Adipose tissue (tissue), 3 donors: ENCODE measurements around the gene MYADM. TPM values are rescaled to one million over a fixed set of nuclear protein-coding genes. Genes with fewer than 3 reads are reported as not detected.

ENCODE experiments used
- H3K27ac ChIP-seq: one replicate; pipeline ENCODE4 v1.5.1; 2013; ENCODE audit warnings: low read depth, low read length
- WGBS, 3 donors: extraction: QIAGEN DNeasy Blood & Tissue Kit; methylation state at CpG; one replicate each; pipeline ENCODE4 v1.1.7; 2013; 5-methylcytosine and 5-hydroxymethylcytosine counted together
- polyA plus RNA-seq, 3 donors: library from polyadenylated mRNA; stranded (reverse); fragments of 200-250 nt; gene quantifications; one replicate each; pipeline ENCODE4 v1.2.3, GENCODE V29; 2013
- donor health status: healthy with polysubstance abuse.
- donor health status: Bipolar disorder and iron deficiency.
- donor health status: healthy.

Gene MYADM
- polyA plus RNA-seq, 3 donors: 26.0 to 191 (median 94.4) TPM

DNA sequence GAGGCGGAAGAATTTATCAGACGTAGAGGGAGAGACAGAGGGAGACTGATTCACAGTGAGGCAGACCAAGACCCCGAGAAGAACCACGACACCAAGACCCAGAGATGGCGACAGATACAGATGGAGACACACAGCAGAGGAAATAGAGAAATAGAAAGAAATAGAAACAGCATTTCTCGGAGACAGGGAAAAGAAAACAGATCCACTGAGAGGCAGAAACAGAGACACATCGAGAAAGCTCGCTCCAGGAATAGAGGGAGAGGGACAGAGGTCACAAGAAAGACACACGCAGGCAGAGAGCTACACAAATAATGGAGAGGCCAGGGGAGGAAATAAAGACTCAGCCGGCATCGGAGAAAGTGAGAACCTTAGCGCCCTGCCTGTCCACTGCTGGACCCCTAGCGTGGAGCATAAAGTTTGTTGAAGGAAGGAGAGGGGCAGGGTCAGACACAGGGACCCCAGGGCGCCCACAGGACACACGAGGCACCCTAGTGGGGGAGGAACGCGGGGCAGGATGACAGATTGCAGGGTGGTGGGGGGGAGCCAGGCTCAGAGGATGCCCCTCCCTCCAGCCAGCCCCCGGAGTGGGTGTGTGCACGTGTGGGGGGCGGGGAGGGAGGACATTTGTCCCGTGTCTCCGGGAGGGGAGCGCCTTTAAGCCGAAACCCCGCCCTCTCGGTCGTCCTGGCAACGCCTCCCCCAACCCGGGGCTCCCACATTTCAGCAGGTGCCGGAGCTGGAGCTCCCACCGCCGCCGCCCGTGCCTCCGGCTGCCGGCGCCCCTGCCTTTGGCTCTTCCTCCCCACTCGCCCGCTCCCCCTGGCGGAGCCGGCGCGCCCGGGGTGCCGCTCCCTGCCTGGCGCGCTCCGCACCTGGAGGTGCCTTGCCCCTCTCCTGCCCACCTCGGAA, 14.1 kb downstream of the MYADM start, which contains the start of gene PRKCG:
Gene PRKCG (plus strand): TSS at position 716 of the 909 bp plus-strand sequence. CDS start 298 bp downstream, outside the sequence.
- H3K27ac ChIP-seq: no peak within 1 kb of the TSS
- WGBS, 3 donors: 2 to 3% (median 2%) methylated on average over 29 to 49 of the region's 49 CpGs

DNA sequence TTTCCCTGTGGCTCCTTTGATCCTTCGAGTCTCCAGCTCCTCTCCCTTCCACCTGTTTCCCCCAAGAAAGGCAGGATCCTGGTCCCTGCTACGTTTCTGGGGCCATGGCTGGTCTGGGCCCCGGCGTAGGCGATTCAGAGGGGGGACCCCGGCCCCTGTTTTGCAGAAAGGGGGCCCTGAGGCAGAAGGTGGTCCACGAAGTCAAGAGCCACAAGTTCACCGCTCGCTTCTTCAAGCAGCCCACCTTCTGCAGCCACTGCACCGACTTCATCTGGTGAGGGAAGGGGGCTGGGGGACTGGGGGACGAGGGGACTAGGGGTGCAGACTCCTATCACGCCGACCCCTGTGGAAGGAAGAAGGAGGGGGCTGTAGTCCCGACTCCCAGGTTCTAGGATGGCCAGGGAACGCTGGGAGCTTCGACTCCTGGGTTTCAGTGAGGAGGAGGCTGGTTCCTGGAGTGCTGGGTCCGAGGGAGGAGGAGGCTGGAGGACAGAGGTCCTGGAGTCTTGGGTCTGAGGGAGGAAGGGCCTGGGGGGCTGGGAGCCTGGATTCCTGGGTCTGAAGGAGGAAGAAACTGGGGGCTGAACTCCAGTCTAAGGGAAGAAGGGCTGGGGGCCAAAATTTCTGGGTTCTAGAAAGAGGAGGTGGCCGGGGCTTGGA, 14.8 kb downstream of the MYADM start:
- WGBS, 3 donors: 3 to 7% (median 4%) methylated on average over 18 of the region's 18 CpGs
- no peak overlapping the region for H3K27ac ChIP-seq

DNA sequence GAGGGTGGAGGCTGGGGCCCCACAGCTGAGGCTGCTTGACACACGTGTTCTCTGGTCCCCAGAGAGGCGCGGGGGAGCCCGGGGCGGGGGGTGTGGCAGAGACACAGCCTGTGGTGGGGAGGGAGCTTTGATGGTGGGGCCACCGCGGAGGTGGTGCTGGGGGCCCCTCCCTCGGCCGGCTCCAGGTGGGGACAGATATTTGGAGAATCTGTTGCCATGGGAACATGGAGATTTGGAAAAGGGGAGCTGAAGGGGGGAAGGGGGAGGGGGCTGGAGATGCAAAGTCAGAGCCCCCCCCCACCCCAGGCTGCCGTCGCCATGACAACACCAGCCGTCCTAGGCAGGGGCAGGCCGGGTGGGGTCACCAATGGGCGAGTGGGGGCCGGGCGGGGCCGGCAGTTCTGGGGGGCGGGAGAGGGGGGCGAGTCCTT, 15.6 kb downstream of the MYADM start:
- H3K27ac ChIP-seq: no peak overlapping the region
- WGBS, 3 donors: 1 to 3% (median 2%) methylated on average over 16 to 19 of the region's 19 CpGs

DNA sequence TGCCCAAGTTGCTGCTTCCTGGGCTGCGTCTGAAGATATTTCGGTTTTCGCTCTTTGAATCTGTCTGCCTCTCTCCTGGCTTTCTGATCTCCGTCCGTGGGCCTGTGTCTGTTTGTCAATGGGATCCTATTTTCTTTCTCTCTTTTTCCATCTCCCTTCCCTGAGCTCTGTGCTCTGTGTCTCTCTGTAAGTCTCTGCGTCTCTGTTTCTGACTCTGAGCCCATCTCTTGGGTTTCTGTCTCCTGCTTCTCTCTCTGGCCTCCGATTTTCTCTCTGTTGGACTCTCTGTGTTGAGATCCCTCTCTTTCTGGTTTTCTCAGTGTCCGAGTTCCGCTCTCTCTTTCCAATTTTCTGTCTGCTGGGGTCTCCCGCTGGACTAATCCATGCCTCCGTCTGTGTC, 16.1 kb downstream of the MYADM start:
- WGBS, 3 donors: 13 to 21% (median 17%) methylated on average over 11 of the region's 11 CpGs
- no peak overlapping the region for H3K27ac ChIP-seq

DNA sequence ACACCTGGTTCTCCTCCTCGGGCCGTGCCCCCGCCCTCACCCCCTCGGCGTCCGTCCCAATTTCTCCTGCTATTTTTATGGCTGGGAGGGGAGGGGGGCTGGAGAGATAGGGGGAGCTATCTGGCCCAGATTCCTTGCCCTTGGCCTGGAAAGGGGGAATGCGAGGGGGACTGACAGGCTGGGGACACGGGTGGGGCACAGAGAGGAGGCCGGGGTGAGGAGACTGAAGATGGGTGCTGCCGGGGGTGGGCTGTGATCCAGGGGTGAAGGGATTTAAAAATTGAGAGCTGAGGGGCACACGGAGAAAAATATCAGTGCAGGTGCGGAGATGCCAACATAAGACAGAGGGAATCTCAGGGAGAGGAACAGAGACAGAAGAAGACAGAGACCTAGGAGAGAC, 16.6 kb downstream of the MYADM start:
- no peak overlapping the region for H3K27ac ChIP-seq
- WGBS, 3 donors: 26 to 31% (median 30%) methylated on average over 11 to 12 of the region's 12 CpGs

DNA sequence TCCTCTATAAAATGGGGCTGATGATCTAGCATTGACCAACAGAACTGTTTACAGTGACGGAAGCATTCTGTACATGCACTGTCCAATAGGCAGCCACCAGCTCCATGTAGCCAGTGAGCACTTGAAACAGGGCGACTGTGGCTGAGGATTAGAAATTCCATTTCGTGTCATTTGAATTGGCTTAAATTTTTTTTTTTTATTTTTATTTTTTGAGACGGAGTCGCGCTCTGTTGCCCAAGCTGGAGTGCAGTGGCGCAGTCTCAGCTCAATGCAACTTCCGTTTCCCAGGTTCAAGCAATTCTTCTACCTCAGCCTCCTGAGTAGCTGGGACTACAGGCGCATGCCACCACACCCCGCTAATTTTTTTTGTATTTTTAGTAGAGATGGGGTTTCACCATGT, 17.4 kb downstream of the MYADM start:
- 90 to 92% (median 91%) methylated on average over 10 of the region's 10 CpGs for WGBS, 3 donors
- H3K27ac ChIP-seq: no peak overlapping the region

DNA sequence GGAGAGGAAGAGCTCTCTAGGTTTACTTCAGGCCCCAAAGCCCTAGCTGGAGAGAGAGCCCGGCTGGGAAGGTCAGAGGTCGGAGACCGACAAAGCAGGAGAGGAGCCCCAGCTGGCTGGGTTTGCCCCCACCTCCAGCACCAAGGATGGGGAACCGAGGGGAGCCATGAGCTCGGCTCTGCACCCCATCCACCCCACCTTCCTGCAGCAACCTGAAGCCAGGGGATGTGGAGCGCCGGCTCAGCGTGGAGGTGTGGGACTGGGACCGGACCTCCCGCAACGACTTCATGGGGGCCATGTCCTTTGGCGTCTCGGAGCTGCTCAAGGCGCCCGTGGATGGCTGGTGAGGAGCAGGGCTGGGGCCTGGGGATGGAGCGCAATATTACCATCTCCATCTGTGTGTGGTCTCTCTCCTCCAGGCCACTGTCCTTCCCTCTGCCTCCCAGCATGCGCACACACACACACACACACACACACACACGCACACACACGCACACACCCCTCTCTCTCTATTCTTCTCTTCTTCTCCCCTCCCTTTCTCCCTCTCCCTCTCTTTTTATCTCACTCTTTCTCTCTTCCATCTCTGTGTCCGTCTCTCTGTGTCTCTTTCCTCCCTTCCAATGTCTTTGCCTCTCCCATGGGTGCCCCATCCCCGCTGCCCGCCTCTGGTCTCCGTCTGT, 24.8 kb downstream of the MYADM start:
- 69 to 72% (median 69%) methylated on average over 22 to 23 of the region's 23 CpGs for WGBS, 3 donors
- H3K27ac ChIP-seq: no peak overlapping the region

DNA sequence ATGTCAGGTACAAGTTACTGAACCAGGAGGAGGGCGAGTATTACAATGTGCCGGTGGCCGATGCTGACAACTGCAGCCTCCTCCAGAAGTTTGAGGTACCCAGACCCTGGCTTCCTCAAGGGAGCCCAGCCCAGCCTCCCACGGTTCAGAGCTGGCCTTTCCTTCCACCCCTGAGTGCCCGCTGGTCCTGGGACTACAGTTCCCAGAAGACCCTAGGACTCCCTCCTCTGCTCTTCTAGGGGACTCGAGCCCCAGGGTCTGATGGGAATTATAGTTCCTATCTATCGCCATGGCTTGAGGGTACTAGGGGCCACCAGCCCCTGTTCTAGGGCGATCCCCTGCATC, 25.3 kb downstream of the MYADM start:
- H3K27ac ChIP-seq: no peak overlapping the region
- WGBS, 3 donors: 58 to 61% (median 59%) methylated on average over 8 of the region's 8 CpGs

DNA sequence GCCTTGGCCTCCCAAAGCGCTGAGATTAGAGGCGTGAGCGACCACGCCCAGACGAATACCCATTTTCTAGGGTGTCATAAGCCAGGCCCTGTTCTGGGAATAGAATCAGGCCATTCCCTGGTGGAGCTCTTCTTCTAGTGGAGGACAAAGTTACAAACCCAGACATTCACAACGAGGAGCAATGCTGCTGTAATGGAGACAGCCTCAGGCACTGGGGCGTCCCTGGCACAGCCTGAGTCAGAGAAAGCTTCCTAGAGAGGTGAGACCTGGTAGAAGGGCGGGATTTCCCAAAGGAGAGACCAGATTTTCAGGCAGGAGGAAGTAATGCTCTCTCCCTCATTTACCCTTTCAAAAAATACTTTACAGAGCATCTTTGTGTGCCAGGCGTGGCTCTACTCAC, 27.0 kb downstream of the MYADM start:
- WGBS, 3 donors: 71 to 80% (median 78%) methylated on average over 9 of the region's 9 CpGs
- no peak overlapping the region for H3K27ac ChIP-seq

DNA sequence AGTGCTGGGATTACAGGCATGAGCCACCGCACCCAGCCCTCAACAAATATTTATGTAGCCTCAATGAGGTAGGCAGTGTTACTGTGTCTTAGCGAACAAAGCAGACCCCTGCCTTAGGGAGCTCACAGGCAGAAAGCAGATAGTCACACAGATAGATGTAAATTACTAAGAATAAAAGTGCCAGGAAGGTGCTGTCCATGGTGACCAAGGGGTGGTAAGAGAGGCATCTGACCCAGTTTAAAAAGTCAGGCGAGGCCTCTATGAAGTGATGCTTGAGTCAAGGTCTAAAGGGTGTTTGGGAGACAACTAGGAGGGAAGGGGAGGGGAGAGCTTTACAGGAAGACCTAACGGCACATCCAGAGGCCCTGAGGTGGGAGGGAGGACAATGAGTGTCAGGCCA, 29.0 kb downstream of the MYADM start:
- 32 to 59% (median 40%) methylated on average over 4 of the region's 4 CpGs for WGBS, 3 donors
- H3K27ac ChIP-seq: no peak overlapping the region

DNA sequence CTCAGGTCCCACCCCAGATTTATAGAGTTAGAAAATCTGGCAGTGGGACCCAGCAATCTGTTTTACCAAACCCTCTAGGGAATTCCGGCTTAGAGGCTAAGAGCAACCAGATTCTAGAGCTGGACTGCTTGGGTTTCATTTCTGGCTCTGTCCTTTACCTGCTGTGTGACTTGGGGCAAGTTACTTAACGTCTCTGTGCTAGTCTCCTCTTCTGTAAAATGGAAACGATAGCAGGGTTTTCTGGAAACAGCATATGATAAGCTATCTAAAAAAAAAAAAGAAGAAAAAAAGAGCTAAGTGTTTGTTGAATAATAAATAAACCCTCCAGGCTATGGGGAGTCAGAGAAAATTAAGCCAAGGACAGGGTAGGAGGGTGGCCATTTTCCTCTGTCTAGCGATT, 29.8 kb downstream of the MYADM start:
- WGBS, 3 donors: 37 to 62% (median 52%) methylated on average over 4 of the region's 4 CpGs

DNA sequence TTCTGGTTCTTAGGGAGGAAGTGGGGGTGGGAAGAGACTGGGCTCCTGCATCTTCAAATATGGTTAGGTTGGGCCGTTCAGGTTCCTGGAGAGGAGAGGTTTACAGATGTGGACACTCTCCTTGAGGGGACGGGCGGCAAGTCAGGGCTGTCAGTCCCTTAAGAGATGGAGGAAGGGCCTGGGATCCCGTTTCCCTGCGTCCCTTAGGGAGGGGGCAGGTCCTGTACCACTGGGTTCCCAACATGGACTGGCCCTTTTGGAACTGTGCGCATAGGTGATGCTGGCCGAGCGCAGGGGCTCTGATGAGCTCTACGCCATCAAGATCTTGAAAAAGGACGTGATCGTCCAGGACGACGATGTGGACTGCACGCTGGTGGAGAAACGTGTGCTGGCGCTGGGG, 30.5 kb downstream of the MYADM start:
- H3K27ac ChIP-seq: no peak overlapping the region
- 3 to 13% (median 11%) methylated on average over 16 of the region's 16 CpGs for WGBS, 3 donors

More for the DNA sequence above, 29.8 kb downstream of the MYADM start:
- no peak overlapping the region for H3K27ac ChIP-seq

DNA sequence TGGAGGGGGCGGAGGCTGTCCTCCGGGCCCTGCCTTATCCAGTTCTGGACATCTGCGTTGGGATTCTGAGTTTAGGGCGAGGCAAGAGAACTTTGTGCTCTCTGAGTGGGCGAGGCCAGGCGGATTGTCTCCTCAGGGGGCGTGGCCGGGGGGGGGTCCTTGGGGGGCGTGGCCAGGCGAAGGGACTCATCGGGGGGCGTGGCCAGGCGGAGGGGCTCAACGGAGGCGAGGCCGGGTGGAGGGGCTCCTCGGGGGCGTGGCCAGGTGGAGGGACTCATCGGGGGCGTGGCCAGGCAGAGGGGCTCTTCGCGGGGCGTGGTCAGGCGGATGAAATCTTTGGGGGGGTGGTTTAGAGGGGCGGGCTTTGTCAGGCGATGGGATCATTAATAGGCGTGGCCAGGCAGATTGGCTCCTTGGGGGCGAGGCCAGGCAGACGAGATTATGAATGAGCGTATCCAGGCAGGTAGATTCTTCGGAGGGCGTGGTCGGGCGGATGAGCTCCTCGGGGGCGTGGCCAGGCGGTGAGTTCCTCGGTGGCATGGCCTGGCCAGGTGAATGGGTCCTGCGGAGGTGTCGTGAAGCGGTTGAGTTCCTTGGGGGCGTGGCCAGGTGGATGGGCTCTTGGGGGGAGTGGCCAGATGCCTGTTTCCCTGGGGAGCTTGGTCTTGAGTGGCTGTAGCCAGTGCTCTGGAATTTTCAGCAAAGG, 31.1 kb downstream of the MYADM start:
- 4 to 6% (median 6%) methylated on average over 40 to 42 of the region's 42 CpGs for WGBS, 3 donors
- no peak overlapping the region for H3K27ac ChIP-seq

DNA sequence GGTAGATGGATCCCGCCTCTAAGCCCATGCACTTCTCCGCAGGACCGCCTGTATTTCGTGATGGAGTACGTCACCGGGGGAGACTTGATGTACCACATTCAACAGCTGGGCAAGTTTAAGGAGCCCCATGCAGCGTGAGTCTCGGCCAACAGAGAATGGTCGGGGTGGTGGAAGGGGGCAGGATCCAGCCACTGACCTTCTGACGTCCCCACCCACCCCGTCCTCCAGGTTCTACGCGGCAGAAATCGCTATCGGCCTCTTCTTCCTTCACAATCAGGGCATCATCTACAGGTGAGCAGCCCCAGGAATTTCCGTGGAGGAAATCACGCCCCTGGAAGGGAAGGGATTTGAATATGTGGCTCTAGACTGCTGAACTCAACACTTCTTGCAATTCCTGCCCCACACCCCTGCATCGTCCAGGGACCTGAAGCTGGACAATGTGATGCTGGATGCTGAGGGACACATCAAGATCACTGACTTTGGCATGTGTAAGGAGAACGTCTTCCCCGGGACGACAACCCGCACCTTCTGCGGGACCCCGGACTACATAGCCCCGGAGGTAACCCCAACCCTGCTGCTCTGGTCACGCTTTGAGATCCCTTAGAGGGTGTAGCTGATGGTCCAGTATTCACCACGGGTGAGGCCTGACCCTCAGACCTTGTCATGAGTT, 32.6 kb downstream of the MYADM start:
- 88 to 93% (median 92%) methylated on average over 27 of the region's 27 CpGs for WGBS, 3 donors
- H3K27ac ChIP-seq: no peak overlapping the region

DNA sequence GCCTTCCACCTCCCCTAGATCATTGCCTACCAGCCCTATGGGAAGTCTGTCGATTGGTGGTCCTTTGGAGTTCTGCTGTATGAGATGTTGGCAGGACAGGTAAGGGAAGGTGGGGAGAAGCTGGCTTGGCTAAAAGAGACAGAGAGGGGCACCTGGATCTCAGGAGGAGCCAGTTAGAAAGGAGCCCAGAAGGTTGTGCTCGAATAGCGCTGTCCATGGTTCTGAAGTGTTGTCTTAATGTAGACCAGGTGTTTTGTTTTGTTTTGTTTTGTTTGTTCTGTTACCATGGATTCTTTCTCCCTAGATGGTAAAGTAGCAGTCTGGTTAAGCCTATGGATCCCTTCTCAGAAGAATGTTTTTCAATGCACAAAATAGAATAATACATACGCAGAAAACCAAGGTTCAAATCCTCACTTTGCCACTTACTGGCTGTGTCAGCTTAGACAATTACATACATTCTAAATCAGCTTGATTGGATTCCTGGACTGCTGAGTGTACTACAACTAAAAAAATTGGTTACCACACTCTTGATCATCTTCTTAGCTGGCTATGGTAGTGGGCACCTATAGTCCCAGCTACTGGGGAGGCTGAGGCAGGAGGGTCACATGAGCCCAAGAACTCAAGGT, 35.5 kb downstream of the MYADM start:
- WGBS, 3 donors: 39 to 48% (median 42%) methylated on average over 4 of the region's 4 CpGs
- no peak overlapping the region for H3K27ac ChIP-seq

DNA sequence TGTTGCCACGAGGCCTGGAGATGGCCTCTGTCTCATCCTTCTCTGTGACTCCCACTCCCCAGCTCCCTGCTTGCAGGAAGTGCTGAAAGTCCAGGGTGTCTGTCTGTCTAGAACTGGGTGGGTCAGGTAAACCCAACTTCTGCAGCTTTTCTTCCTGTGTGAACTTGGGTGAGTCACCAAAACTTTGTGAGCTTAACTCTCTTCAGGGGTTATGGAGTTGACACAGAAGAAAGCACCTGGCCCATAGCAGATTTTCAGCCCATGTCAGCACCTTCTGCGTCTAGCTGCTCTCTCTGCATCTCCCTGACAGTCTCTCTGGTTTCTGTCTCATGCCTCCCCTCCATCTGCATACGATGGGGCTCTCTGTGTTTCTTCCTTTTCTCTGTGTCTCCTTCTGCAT, 37.2 kb downstream of the MYADM start:
- no peak overlapping the region for H3K27ac ChIP-seq
- 23 to 42% (median 34%) methylated on average over 3 of the region's 3 CpGs for WGBS, 3 donors

DNA sequence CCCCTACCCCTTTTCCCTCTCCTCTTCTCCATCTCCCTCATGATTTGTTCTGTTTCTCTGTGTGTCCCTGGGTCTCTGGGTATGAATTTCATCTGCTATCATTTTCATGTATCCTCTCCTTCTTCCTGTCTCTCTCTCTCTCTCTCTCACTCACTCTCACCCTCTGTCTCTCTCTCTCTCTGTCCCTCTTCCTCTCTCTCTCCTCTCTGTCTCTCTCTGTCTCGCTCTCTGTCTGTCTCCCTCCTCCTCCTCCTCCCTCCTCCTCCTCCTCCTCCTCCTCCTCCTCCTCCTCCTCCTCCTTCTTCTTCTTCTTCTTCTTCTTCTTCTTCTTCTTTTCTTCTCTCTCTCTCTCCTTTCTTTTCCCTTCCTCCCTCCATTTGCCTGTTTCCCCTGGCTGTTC, 38.1 kb downstream of the MYADM start:
- H3K27ac ChIP-seq: no peak overlapping the region

More for the DNA sequence above, 38.1 kb downstream of the MYADM start:
- WGBS, 3 donors: 43 to 63% (median 62%) methylated on average over 1 of the region's 1 CpG
